HFFc6 (cell line): ENCODE results near the gene MS4A6A. TPM values are rescaled to one million over a fixed set of nuclear protein-coding genes. Genes with fewer than 3 reads are reported as not detected.
"Not testable (repeated sequence)": the region's sequence is repeated elsewhere in the genome, so short reads cannot be mapped to it uniquely, and the experiment has no call there.

Experiments
- DNase-seq: peaks from one replicate; pipeline ENCODE4 v3.0.0-alpha.2; 2018
- H3K27ac Mint-ChIP-seq: 2 replicates; pipeline ENCODE4 v1.8.0; 2020; ENCODE audit warnings: mild to moderate bottlenecking, mixed read lengths
- H3K27me3 Mint-ChIP-seq: 2 replicates; pipeline ENCODE4 v1.8.0; 2021; ENCODE audit warnings: mild to moderate bottlenecking, moderate library complexity, mixed read lengths; ENCODE audit not compliant: insufficient read depth
- H3K36me3 Mint-ChIP-seq: 2 replicates; pipeline ENCODE4 v1.8.0; 2021; ENCODE audit warnings: low read depth, mixed read lengths
- H3K4me1 Mint-ChIP-seq: 2 replicates; pipeline ENCODE4 v1.8.0; 2020; ENCODE audit warnings: low read depth, mixed read lengths
- H3K4me3 Mint-ChIP-seq: 2 replicates; pipeline ENCODE4 v1.8.0; 2020; ENCODE audit warnings: mild to moderate bottlenecking, moderate library complexity, mixed read lengths
- H3K9me3 Mint-ChIP-seq: 2 replicates; pipeline ENCODE4 v1.8.0; 2020; ENCODE audit warnings: mild to moderate bottlenecking, mixed read lengths
- CTCF ChIP-seq: fragments of 200-600 bp; sonication (generic); IDR thresholded peaks from 2 replicates; pipeline ENCODE4 v1.5.0; 2021; ENCODE audit warnings: antibody characterized with exemption, mild to moderate bottlenecking
- total RNA-seq, 6 experiments: library from RNA; stranded (reverse); fragmentation: NEBNext Ultra II Directional; extraction: Animal tissue kit (Norgen Biotek cat#: 25700); gene quantifications; 2 replicates in 1 of 6; 3 replicates in 5 of 6; pipeline ENCODE4 v1.2.3, GENCODE V29; 2021

Gene MS4A6A
- total RNA-seq, 6 experiments from 2014 or later: not detected

- H3K27me3 Mint-ChIP-seq: no peaks in the 10 kb centered on the region; the same call in 1 of the 2 replicates
- peak; percentile 77 for TF ChIP-seq CTCF
- DNase-seq: peak; percentile 44
These were observed 11.0 kb upstream of the MS4A6A start for GRCh38 chr11:60193687-60194433.

GRCh38 chr11:60192564-60192963, 9.7 kb upstream of the MS4A6A start:
- not testable (repeated sequence) for H3K4me3 Mint-ChIP-seq, H3K36me3 Mint-ChIP-seq, H3K9me3 Mint-ChIP-seq, H3K27me3 Mint-ChIP-seq, DNase-seq, H3K4me1 Mint-ChIP-seq, H3K27ac Mint-ChIP-seq

More at GRCh38 chr11:60193687-60194433, 11.0 kb upstream of the MS4A6A start:
- no peak overlapping the region for H3K4me3 Mint-ChIP-seq
- H3K4me1 Mint-ChIP-seq: no peaks in the 10 kb centered on the region
- no peaks in the 10 kb centered on the region; the same call in 1 of the 2 replicates for H3K9me3 Mint-ChIP-seq
- no peak overlapping the region for H3K27ac Mint-ChIP-seq
- no peaks in the 10 kb centered on the region for H3K36me3 Mint-ChIP-seq

GRCh38 chr11:60188481-60188880, 5.6 kb upstream of the MS4A6A start:
- DNase-seq, H3K27ac Mint-ChIP-seq, H3K4me1 Mint-ChIP-seq, H3K9me3 Mint-ChIP-seq, H3K36me3 Mint-ChIP-seq, H3K27me3 Mint-ChIP-seq, H3K4me3 Mint-ChIP-seq: not testable (repeated sequence)

- H3K9me3 Mint-ChIP-seq, H3K4me1 Mint-ChIP-seq, H3K36me3 Mint-ChIP-seq, DNase-seq, H3K4me3 Mint-ChIP-seq, H3K27me3 Mint-ChIP-seq, H3K27ac Mint-ChIP-seq: not testable (repeated sequence)
These were observed 3.2 kb upstream of the MS4A6A start for GRCh38 chr11:60186128-60186527.

GRCh38 chr11:60185512-60185827, 2.6 kb upstream of the MS4A6A start:
- H3K27ac Mint-ChIP-seq, H3K4me1 Mint-ChIP-seq, H3K4me3 Mint-ChIP-seq, H3K9me3 Mint-ChIP-seq, H3K36me3 Mint-ChIP-seq, H3K27me3 Mint-ChIP-seq, DNase-seq: not testable (repeated sequence)

GRCh38 chr11:60184824-60185511, 2.1 kb upstream of the MS4A6A start:
- TF ChIP-seq CTCF: no peak
- Mint-ChIP-seq H3K27ac (no peak overlapping the region), H3K9me3 (peaks cover 3% of the 10 kb centered on the region; the same call in 1 of the 2 replicates), H3K36me3 (no peaks in the 10 kb centered on the region; the same call in 1 of the 2 replicates), H3K4me3 (no peak overlapping the region), H3K4me1 (no peaks in the 10 kb centered on the region), H3K27me3 (no peaks in the 10 kb centered on the region)
- no peak for DNase-seq

- DNase-seq: no peak
- Mint-ChIP-seq H3K36me3 (no peaks in the 10 kb centered on the region; the same call in 1 of the 2 replicates), H3K27ac (no peak overlapping the region), H3K9me3 (peaks cover 8% of the 10 kb centered on the region), H3K4me1 (no peaks in the 10 kb centered on the region), H3K4me3 (no peak overlapping the region), H3K27me3 (no peaks in the 10 kb centered on the region)
- no peak for TF ChIP-seq CTCF
These were observed 815 bp upstream of the MS4A6A start for GRCh38 chr11:60183591-60184205.
